HL-60 (cell line): ENCODE data around the gene GJA3.

Experiments
- DNase-seq, 2 experiments: peaks; one replicate each; pipeline ENCODE4 v3.0.0-alpha.2; 2010 to 2020; ENCODE audit warnings: low read depth in 1 of 2, low spot score in 1 of 2
- H3K27ac ChIP-seq: fragments of 250-450 bp; sonication (Bioruptor Pico); replicated peaks from 2 replicates; pipeline ENCODE4 v1.5.1; 2020; ENCODE audit warnings: mild to moderate bottlenecking, moderate library complexity
- H3K27me3 ChIP-seq: fragments of 250-450 bp; sonication (Bioruptor Pico); 2 replicates; pipeline ENCODE4 v1.5.1; 2021; ENCODE audit warnings: mild to moderate bottlenecking, moderate library complexity; ENCODE audit not compliant: insufficient read depth, poor library complexity, severe bottlenecking
- H3K4me3 ChIP-seq: replicated peaks from 2 replicates; pipeline ENCODE4 v1.5.1; 2011; ENCODE audit warnings: mild to moderate bottlenecking, control low read depth, low read length; ENCODE audit not compliant: insufficient read depth
- CTCF ChIP-seq: IDR thresholded peaks from one replicate; pipeline ENCODE4 v1.5.1; 2011; ENCODE audit warnings: low read length, control low read depth, inconsistent platforms; ENCODE audit not compliant: insufficient read depth
- GABPA ChIP-seq: IDR thresholded peaks from 2 replicates; pipeline ENCODE4 v1.6.1; 2012; ENCODE audit warnings: low read depth
- POLR2AphosphoS5 ChIP-seq: IDR thresholded peaks from 2 replicates; pipeline ENCODE4 v1.6.1; 2012; ENCODE audit warnings: low read depth
- REST ChIP-seq: IDR thresholded peaks from 2 replicates; pipeline ENCODE4 v1.6.1; 2012; ENCODE audit warnings: low read depth; ENCODE audit not compliant: insufficient replicate concordance
- SPI1 ChIP-seq: IDR thresholded peaks from 2 replicates; pipeline ENCODE4 v1.6.1; 2012; ENCODE audit warnings: low read depth, mild to moderate bottlenecking, borderline replicate concordance

Gene GJA3

GRCh38 chr13:20206065-20206697 is 45.3 kb upstream of the GJA3 start:
- no peak overlapping the region for H3K4me3 ChIP-seq
- no peaks in the 10 kb centered on the region for H3K27me3 ChIP-seq
- no peak for DNase-seq
- no peak for TF ChIP-seq SPI1
- no peak for TF ChIP-seq GABPA
- TF ChIP-seq REST, result no peak
- TF ChIP-seq POLR2AphosphoS5, result no peak
- TF ChIP-seq CTCF, result no peak
- no peak overlapping the region for H3K27ac ChIP-seq

GRCh38 chr13:20198781-20199180 is 37.9 kb upstream of the GJA3 start:
- peaks cover 19% of the 10 kb centered on the region for H3K27me3 ChIP-seq
- TF ChIP-seq SPI1, result no peak
- TF ChIP-seq GABPA, result no peak
- TF ChIP-seq CTCF, result no peak
- TF ChIP-seq REST, result no peak
- no peak for TF ChIP-seq POLR2AphosphoS5

GRCh38 chr13:20197361-20197834 is 36.5 kb upstream of the GJA3 start:
- H3K4me3 ChIP-seq, result no peak overlapping the region
- no peak for DNase-seq
- peaks cover 22% of the 10 kb centered on the region for H3K27me3 ChIP-seq
- H3K27ac ChIP-seq, result no peak overlapping the region
- TF ChIP-seq REST, result no peak
- TF ChIP-seq CTCF, result peak; percentile 48
- no peak for TF ChIP-seq GABPA
- TF ChIP-seq POLR2AphosphoS5, result no peak
- TF ChIP-seq SPI1, result no peak

More at GRCh38 chr13:20198781-20199180, 37.9 kb upstream of the GJA3 start:
- no peak for DNase-seq
- no peak overlapping the region for H3K4me3 ChIP-seq
- no peak overlapping the region for H3K27ac ChIP-seq
